ENCODE data around the gene ACACA. TPM values are rescaled to one million over a fixed set of nuclear protein-coding genes. Genes with fewer than 3 reads are reported as not detected.

ACACA gene
- total RNA-seq, 1 donor from 2014 or later, result 111 TPM

DNA sequence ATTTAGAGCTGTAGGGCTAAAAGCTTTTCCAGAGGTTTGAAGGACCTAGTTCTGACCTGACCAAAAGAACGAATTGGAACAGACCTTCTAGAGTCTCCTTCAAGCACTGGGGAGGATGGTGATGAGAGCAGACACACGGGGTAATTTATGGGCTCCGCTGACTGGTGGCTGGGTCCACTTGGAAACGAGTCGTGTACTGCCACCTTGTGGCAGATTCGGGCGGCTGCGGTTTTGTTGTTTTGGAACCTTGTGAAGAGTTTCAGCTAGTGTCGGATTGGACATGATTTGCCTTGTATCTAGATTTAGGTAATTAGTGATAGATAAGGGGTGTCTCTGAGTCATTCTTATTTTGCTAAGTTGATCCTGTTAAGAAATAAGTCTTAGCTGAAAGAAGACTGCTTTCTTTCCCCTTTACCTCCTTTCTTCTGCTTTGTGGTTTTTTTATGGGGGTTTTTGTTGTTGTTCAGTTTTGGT, 359.0 kb downstream of the ACACA start:
- DNase-seq (ENCODE audit: low spot score, unreplicated experiment), result peak; percentile 72
- TF ChIP-seq, protein P1, sequence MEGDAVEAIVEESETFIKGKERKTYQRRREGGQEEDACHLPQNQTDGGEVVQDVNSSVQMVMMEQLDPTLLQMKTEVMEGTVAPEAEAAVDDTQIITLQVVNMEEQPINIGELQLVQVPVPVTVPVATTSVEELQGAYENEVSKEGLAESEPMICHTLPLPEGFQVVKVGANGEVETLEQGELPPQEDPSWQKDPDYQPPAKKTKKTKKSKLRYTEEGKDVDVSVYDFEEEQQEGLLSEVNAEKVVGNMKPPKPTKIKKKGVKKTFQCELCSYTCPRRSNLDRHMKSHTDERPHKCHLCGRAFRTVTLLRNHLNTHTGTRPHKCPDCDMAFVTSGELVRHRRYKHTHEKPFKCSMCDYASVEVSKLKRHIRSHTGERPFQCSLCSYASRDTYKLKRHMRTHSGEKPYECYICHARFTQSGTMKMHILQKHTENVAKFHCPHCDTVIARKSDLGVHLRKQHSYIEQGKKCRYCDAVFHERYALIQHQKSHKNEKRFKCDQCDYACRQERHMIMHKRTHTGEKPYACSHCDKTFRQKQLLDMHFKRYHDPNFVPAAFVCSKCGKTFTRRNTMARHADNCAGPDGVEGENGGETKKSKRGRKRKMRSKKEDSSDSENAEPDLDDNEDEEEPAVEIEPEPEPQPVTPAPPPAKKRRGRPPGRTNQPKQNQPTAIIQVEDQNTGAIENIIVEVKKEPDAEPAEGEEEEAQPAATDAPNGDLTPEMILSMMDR (IDR thresholded peaks at IDR 0.05; ENCODE audit: unreplicated experiment), result peak; percentile 89
- H3K36me3 Mint-ChIP-seq (ENCODE audit: insufficient read depth), result peaks cover 6% of the 10 kb centered on the region
- no peaks in the 10 kb centered on the region for H3K9me3 Mint-ChIP-seq (ENCODE audit: low read depth)
- H3K4me3 Mint-ChIP-seq (ENCODE audit: low read depth), result no peak overlapping the region
- no peaks in the 10 kb centered on the region for H3K27me3 Mint-ChIP-seq
- H3K27ac Mint-ChIP-seq, result peak overlapping the region; percentile 8
- peaks cover 11% of the 10 kb centered on the region for H3K4me1 Mint-ChIP-seq (ENCODE audit: low read depth)

DNA sequence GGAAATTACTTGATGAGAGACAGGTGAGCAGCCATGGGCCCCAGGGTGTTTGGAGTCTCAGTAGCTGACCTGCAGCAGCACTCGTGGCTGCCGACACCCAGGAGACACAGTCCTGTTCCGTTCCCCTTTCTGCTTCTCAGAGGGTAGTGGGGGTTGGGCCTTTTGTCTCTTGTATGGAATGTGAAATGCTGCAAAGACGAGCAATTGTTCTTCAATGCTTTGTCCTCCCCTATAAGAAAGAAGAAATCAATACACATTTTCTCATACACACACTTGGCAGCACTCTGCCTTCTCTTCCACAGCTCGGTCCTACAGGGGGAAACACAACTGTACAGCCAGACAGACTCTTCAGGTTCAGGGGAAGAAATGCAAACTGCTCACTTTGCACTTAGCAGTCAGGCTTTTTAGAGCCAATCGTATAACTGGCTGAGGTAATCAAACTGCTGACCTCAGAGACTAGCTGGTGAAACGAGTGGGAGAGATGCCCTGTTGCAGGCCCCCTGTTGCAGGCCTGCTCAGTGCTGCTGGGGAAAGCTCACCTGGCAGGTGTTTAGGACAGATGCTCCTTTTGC, 361.2 kb downstream of the ACACA start:
- no peak for DNase-seq (ENCODE audit: low spot score, unreplicated experiment)
- Mint-ChIP-seq H3K4me1 (ENCODE audit: low read depth) (peaks cover 11% of the 10 kb centered on the region), H3K36me3 (ENCODE audit: insufficient read depth) (peaks cover 6% of the 10 kb centered on the region), H3K27me3 (no peaks in the 10 kb centered on the region), H3K9me3 (ENCODE audit: low read depth) (no peaks in the 10 kb centered on the region), H3K27ac (peak overlapping the region; percentile 38), H3K4me3 (ENCODE audit: low read depth) (no peak overlapping the region)
- TF ChIP-seq, protein P1 (IDR thresholded peaks at IDR 0.05; ENCODE audit: unreplicated experiment), result no peak

DNA sequence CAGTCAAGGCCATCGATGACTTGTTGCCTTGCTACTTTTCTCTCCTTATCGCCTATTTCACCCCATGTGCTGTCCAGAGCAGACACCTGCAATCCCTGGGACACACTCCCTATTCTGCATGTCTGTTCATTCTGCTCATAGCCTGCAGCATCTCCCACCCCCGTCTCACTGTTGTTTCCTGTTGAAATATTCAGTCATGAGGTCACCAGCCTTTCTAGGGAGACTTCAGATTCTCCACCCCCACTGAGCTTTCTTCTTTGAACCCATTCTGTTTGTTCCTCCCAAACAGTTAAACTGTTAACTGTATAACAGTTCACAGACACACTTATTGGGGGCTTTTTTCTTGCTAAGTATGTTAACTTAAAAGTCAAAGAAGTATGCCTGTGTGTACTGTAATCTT, 363.4 kb downstream of the ACACA start:
- DNase-seq (ENCODE audit: low spot score, unreplicated experiment), result no peak
- TF ChIP-seq, protein P1 (IDR thresholded peaks at IDR 0.05; ENCODE audit: unreplicated experiment), result no peak
- Mint-ChIP-seq H3K27ac (no peak overlapping the region), H3K36me3 (ENCODE audit: insufficient read depth) (peaks cover 6% of the 10 kb centered on the region), H3K4me3 (ENCODE audit: low read depth) (no peak overlapping the region), H3K9me3 (ENCODE audit: low read depth) (no peaks in the 10 kb centered on the region), H3K27me3 (no peaks in the 10 kb centered on the region), H3K4me1 (ENCODE audit: low read depth) (peaks cover 14% of the 10 kb centered on the region)

DNA sequence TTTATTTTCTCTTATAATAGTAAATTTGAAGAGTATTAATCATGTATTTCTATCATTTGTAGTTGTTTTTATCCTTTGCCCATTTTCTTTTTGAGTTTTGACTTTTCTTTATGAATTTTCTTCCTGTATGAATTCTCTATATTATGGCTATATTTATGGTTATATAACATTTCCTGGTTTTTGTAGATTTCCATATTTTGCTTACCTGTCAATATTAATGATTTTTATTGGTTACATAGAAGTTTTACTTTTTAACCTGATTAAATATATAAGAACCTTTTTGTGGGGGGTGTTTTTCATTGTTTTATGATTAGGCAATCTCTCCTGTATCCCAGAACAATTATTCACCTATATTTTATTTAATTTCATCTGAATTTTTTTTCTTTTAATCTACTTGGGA, 364.7 kb downstream of the ACACA start:
- H3K9me3 Mint-ChIP-seq (ENCODE audit: low read depth), result no peaks in the 10 kb centered on the region
- H3K36me3 Mint-ChIP-seq (ENCODE audit: insufficient read depth), result peaks cover 5% of the 10 kb centered on the region

DNA sequence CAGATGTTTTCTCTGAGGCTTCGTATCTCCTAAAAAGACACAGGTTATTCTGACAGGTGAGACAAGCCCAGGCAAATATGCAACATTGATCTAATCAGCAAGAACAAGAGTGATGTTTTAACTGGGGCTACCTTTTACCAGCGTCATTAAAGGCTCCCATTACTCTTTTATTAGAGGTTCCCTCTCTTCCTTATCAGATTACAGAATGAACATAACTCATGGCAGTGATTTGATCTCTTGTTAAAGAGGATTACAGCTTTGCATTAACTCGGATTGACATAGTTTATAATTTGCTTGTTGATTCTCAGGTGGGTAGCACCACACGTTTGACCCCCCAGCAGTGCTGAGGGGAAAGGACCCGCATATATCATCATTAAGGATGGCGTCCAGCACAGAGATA, 367.4 kb downstream of the ACACA start:
- Mint-ChIP-seq H3K9me3 (ENCODE audit: low read depth) (no peaks in the 10 kb centered on the region), H3K4me1 (ENCODE audit: low read depth) (peaks cover 4% of the 10 kb centered on the region), H3K27ac (no peak overlapping the region), H3K36me3 (ENCODE audit: insufficient read depth) (peaks cover 11% of the 10 kb centered on the region), H3K27me3 (no peaks in the 10 kb centered on the region), H3K4me3 (ENCODE audit: low read depth) (no peak overlapping the region)
- TF ChIP-seq, protein P1 (IDR thresholded peaks at IDR 0.05; ENCODE audit: unreplicated experiment), result no peak
- no peak for DNase-seq (ENCODE audit: low spot score, unreplicated experiment)

More for the DNA sequence above, 364.7 kb downstream of the ACACA start:
- TF ChIP-seq, protein P1 (IDR thresholded peaks at IDR 0.05; ENCODE audit: unreplicated experiment), result no peak
- Mint-ChIP-seq H3K4me3 (ENCODE audit: low read depth) (no peak overlapping the region), H3K27ac (no peak overlapping the region), H3K27me3 (no peaks in the 10 kb centered on the region), H3K4me1 (ENCODE audit: low read depth) (peaks cover 13% of the 10 kb centered on the region)
- DNase-seq (ENCODE audit: low spot score, unreplicated experiment), result no peak
